IPS DF 4.7 (cell line): ENCODE data around the gene CFB.
"Not testable (repeated sequence)": the region's sequence is repeated elsewhere in the genome, so short reads cannot be mapped to it uniquely, and the experiment has no call there.

Experiments used
- DNase-seq: peaks from one replicate; pipeline ENCODE4 v3.0.0-alpha.2; 2013; ENCODE audit warnings: low spot score; ENCODE audit errors: extremely low read depth

The CFB gene

GRCh38 chr6:31911826-31912585 lies 33.9 kb upstream of the CFB start:
- DNase-seq: no peak

GRCh38 chr6:31915351-31915750 lies 30.5 kb upstream of the CFB start:
- DNase-seq: no peak

- DNase-seq: no peak
These were observed 30.1 kb upstream of the CFB start for GRCh38 chr6:31915756-31916155.

DNA sequence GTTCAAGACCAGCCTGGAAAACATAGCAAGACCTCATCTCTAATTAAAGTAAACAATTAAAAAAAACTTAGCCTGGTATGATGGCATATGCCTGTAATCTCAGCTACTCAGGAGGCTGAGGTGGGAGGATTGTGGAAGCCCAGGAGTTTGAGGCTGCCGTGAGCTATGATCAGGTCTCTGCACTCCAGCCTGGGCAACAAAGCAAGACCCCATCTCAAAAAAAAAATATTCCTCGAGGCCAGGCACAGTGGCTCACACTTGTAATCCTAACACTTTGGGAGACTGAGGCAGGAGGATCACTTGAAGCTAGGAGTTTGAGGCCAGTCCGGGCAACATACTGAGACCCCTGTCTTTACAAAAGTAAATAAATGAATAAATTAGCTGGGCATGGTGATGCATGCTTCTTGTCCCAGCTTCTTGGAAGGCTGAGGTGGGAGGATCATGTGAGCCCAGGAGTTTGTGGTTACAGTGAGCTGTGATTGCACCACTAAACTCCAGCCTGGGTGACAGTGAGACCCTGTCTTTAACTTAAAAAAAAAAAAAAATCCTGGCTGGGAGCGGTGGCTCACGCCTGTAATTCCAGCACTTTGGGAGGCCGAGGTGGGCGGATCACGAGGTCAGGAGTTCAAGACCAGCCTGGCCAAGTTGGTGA lies 27.7 kb upstream of the CFB start:
- no peak for DNase-seq

DNA sequence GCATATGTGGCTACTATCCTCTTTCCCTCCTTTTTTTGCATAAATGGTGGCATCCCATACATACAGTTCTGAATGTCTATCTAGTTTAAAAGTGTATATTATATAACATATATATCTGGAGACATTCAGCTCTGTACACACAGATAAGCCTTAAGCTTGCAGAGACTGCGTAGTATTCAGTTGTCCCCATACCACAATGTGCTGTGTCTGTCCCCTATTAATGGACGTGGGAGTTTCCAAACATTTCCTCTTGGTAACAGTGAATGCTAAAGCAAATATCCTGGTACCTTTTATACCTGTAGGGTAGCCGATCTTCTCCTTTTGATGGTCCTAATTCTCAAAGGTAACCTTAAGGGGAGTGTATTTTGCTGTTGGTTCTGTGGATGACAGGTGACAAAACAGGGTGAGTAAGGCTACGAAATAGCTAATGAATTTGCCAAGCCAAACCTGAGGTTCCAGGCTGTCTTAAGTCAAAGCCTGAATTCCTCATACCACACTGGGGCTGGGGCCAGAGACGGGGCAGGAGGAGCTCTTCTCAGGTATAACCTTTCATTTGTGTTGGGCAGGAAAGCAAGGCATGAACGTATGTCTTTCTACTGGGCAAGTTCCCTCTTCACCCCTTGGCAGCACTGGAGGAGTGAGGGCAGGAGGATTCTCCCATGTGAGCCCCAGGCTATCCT lies 26.1 kb upstream of the CFB start:
- no peak for DNase-seq

- no peak for DNase-seq
These were observed 25.1 kb upstream of the CFB start for GRCh38 chr6:31920811-31921210.

DNA sequence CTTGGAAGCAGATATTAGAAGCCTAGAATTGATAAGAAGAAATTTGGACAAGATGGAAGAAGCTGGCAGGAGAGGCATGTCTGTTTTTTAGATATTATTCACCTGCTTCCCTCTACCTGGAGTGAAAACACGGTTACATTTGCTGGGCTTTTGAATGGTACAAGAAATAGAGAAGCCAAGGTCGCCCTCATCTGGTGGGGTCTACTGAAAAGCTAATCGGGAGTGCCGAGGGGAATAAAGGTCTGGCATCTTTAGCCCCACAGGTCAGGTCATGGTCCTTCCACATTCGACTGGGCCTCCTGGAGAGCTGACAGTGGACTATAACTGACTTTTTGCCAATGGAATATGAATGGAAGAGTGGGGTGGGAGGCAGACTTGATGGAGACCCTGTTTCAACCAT lies 23.0 kb upstream of the CFB start:
- no peak for DNase-seq

- no peak for DNase-seq
These were observed 18.5 kb upstream of the CFB start, which contains the start of gene C2 for GRCh38 chr6:31927242-31927862. C2 (plus strand) TSS chr6:31927717; CDS start chr6:31927753, 36 bp downstream.

DNA sequence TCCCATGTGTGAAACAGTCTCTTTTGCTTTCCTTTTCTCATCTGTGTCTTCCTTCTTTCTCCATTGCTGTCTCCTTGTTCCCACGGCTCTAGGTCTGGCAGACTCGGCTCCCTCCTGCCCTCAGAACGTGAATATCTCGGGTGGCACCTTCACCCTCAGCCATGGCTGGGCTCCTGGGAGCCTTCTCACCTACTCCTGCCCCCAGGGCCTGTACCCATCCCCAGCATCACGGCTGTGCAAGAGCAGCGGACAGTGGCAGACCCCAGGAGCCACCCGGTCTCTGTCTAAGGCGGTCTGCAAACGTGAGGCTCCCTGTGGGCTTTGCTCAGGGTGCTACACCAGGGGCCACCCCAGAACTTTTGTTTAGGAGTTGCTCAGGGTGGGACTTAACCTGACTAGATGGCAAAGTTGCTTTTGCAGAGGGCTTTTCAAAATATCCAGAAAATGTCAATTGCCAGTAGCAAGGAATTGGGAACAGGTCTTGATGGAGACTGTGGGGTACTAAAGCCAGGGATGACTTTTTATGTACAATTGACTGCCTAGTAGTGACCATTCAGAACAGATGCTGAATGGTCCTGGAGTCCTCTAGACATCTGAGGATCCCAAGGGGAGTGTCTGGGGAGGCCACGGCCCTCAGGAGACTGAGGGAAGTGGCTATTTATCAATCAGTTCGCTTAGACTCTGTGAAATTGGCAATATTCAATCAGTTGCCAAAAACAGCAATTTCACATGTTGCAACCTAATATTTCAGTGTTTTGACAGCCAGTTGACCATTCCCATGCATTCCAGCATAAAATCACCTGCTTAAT lies 17.8 kb upstream of the CFB start:
- DNase-seq: no peak

DNA sequence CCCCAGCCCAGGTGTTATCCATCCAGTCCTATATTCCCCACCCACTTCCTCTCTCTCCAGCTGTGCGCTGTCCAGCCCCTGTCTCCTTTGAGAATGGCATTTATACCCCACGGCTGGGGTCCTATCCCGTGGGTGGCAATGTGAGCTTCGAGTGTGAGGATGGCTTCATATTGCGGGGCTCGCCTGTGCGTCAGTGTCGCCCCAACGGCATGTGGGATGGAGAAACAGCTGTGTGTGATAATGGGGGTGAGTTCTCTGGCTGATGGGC lies 17.3 kb upstream of the CFB start:
- no peak for DNase-seq

DNA sequence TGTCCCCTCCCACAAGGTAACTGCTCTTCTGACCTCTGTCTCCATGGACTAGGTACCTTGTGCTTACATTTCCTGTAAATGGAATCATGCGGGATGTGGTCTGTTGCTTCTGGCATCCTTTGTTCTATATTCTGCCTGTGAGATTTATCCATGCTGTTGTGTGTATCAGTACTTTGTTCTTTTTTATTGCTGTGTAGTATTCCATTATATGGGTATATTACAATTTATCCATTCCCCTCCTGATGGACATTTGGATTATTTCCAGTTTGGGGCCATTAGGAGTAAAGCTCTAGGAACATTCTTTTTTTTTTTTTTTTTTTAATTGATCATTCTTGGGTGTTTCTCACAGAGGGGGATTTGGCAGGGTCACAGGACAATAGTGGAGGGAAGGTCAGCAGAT lies 14.9 kb upstream of the CFB start:
- DNase-seq: no peak

DNA sequence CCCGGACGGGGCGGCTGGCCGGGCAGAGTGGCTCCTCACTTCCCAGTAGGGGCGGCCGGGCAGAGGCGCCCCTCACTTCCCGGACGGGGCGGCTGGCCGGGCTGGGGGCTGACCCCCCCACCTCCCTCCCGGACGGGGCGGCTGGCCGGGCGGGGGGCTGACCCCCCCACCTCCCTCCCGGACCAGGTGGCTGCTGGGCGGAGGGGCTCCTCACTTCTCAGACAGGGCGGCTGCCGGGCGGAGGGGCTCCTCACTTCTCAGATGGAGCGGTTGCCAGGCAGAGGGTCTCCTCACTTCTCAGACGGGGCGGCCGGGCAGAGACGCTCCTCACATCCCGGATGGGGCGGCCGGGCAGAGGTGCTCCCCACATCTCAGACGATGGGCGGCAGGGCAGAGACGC lies 13.8 kb upstream of the CFB start:
- DNase-seq: not testable (repeated sequence)

GRCh38 chr6:31933537-31933936 lies 12.4 kb upstream of the CFB start:
- no peak for DNase-seq

- no peak for DNase-seq
These were observed 10.9 kb upstream of the CFB start for GRCh38 chr6:31935021-31935420.

- DNase-seq: no peak
These were observed 10.1 kb upstream of the CFB start for GRCh38 chr6:31935823-31936222.

GRCh38 chr6:31940256-31940664 lies 5.6 kb upstream of the CFB start:
- no peak for DNase-seq

GRCh38 chr6:31943742-31944141 lies 2.2 kb upstream of the CFB start:
- no peak for DNase-seq

GRCh38 chr6:31945154-31945506 lies 765 bp upstream of the CFB start:
- no peak for DNase-seq

- no peak for DNase-seq
These were observed 533 bp downstream of the CFB start for GRCh38 chr6:31946370-31946885.

GRCh38 chr6:31947070-31947675 lies 1.3 kb downstream of the CFB start:
- no peak for DNase-seq

- DNase-seq: no peak
These were observed 2.0 kb downstream of the CFB start for GRCh38 chr6:31947864-31948263.
